Stimulated activated CD8-positive, alpha-beta memory T cell treated with anti-CD3 and anti-CD28 coated beads, Interleukin-2, amount 100 ng/mL, for 48 hours (primary cell): ENCODE measurements around the gene SMAD4.

Experiments
- DNase-seq, 2 donors: peaks; one replicate each; pipeline ENCODE4 v3.0.0-alpha.2; 2020; ENCODE audit warnings: low read depth in 2 of 2

SMAD4 gene

GRCh38 chr18:51021226-51021965 lies 8.6 kb upstream of the SMAD4 start:
- no peak for DNase-seq

GRCh38 chr18:51025512-51025911 lies 4.5 kb upstream of the SMAD4 start:
- DNase-seq, result no peak

- DNase-seq, result no peak
Observed at GRCh38 chr18:51028201-51028805, 1.7 kb upstream of the SMAD4 start.

GRCh38 chr18:51029378-51029693 lies 677 bp upstream of the SMAD4 start:
- no peak for DNase-seq

- DNase-seq, result peak; percentile 50 to 54
Observed at GRCh38 chr18:51030537-51031258, 685 bp downstream of the SMAD4 start.

- no peak for DNase-seq
Observed at GRCh38 chr18:51032193-51032592, 2.2 kb downstream of the SMAD4 start.

GRCh38 chr18:51037230-51037629 lies 7.2 kb downstream of the SMAD4 start:
- no peak for DNase-seq

GRCh38 chr18:51038110-51038509 lies 8.1 kb downstream of the SMAD4 start:
- DNase-seq, result no peak

- DNase-seq, result no peak
Observed at GRCh38 chr18:51039138-51040112, 9.4 kb downstream of the SMAD4 start.

- no peak for DNase-seq
Observed at GRCh38 chr18:51041677-51042352, 11.8 kb downstream of the SMAD4 start.

- DNase-seq, result no peak
Observed at GRCh38 chr18:51044928-51045585, 15.0 kb downstream of the SMAD4 start.

- no peak for DNase-seq
Observed at GRCh38 chr18:51048190-51048589, 18.2 kb downstream of the SMAD4 start.

GRCh38 chr18:51049137-51049536 lies 19.1 kb downstream of the SMAD4 start:
- DNase-seq, result no peak

GRCh38 chr18:51051105-51051712 lies 21.2 kb downstream of the SMAD4 start:
- no peak for DNase-seq

GRCh38 chr18:51053814-51054213 lies 23.8 kb downstream of the SMAD4 start:
- no peak for DNase-seq

- DNase-seq, result no peak
Observed at GRCh38 chr18:51054764-51055163, 24.8 kb downstream of the SMAD4 start.

- no peak for DNase-seq
Observed at GRCh38 chr18:51059969-51060368, 30.0 kb downstream of the SMAD4 start.

GRCh38 chr18:51064256-51064655 lies 34.2 kb downstream of the SMAD4 start:
- DNase-seq, result no peak

- no peak for DNase-seq
Observed at GRCh38 chr18:51066273-51066672, 36.3 kb downstream of the SMAD4 start.

- DNase-seq, result no peak
Observed at GRCh38 chr18:51068105-51068504, 38.1 kb downstream of the SMAD4 start.
